Testis (tissue), 2 donors: Measurements from ENCODE around the gene A2M.

ENCODE experiments used
- POLR2A ChIP-seq: fragments of 450-650 bp; IDR thresholded peaks from one replicate; pipeline ENCODE4 v1.6.1; 2017; ENCODE audit warnings: antibody characterized with exemption, mild to moderate bottlenecking, moderate library complexity
- TF ChIP-seq, protein P1 (sequence below), 3 experiments: fragments of 450-650 bp in 2 of 3; fragments of 200-600 bp in 1 of 3; sonication (generic) in 1 of 3; IDR thresholded peaks; one replicate each; pipeline ENCODE4 v1.5.1; 2016 to 2019; ENCODE audit warnings: antibody characterized with exemption in 3 of 3, mild to moderate bottlenecking in 2 of 3, moderate library complexity in 1 of 3

DNA sequence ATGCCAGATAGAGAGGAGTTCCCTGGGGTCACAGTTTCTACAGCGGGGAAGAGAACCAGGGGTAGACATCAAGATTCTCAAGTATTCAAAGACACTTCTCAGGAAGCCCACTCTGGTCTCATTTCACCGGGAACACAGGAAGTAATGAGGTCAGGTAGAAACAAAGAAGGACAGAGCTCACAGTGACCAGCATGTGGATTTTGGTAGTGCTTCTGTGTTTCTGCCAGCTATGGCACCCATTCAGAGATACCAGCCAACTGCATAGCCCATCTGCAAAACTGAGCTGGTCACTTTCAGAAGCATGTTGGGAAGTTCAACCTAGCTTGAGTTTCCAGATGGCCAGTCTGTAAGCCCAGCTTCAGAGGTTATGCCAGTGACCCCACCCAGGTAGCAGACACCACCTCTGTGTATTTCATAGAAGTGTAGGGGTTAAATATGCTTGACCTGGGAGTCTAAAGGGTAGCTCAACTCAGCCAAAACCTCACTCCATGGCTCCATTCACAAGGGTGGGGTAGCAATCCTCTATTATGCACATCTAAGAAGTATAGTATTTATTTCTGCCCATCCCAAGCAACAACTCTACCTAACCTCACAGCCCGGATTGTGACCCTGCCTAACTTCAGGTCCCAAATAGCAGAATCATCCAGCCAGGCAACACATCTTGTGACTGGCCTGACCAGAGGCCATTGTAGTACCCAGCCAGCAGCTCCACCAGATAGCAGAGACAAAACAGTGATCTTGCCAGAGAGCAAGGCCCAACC is 33.9 kb downstream of the A2M start:
- TF ChIP-seq, protein P1, sequence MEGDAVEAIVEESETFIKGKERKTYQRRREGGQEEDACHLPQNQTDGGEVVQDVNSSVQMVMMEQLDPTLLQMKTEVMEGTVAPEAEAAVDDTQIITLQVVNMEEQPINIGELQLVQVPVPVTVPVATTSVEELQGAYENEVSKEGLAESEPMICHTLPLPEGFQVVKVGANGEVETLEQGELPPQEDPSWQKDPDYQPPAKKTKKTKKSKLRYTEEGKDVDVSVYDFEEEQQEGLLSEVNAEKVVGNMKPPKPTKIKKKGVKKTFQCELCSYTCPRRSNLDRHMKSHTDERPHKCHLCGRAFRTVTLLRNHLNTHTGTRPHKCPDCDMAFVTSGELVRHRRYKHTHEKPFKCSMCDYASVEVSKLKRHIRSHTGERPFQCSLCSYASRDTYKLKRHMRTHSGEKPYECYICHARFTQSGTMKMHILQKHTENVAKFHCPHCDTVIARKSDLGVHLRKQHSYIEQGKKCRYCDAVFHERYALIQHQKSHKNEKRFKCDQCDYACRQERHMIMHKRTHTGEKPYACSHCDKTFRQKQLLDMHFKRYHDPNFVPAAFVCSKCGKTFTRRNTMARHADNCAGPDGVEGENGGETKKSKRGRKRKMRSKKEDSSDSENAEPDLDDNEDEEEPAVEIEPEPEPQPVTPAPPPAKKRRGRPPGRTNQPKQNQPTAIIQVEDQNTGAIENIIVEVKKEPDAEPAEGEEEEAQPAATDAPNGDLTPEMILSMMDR (IDR thresholded peaks at IDR 0.05) = no peak
- TF ChIP-seq POLR2A = no peak
